ENCODE results near the gene CACNB1.

DNA sequence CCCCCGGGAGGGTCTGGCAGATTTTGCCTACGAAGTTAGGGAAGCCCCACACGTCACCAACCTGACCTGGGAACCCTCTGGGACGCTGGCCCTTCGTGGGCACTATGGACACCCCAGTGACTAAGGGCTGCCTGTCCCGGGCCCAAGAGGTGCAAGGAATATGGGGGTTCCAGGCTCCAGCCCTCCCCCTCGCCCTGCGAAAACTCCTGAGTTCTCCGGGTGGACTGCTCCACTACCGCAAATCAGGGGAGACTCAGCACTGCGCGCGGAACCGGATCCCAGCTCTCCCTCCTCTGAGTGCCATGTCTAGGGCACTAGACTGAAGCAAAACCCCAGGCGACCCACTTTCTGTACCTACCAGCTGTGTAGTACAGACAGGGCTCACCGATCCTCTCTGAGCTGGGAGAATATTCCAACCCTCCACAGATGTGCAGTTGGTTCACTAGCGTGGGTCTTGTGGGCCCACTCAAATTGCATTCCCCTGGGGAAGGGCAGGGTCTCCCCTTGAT lies 31.6 kb downstream of the CACNB1 start, which contains the start of gene ARL5C:
- TF ChIP-seq, protein P1, sequence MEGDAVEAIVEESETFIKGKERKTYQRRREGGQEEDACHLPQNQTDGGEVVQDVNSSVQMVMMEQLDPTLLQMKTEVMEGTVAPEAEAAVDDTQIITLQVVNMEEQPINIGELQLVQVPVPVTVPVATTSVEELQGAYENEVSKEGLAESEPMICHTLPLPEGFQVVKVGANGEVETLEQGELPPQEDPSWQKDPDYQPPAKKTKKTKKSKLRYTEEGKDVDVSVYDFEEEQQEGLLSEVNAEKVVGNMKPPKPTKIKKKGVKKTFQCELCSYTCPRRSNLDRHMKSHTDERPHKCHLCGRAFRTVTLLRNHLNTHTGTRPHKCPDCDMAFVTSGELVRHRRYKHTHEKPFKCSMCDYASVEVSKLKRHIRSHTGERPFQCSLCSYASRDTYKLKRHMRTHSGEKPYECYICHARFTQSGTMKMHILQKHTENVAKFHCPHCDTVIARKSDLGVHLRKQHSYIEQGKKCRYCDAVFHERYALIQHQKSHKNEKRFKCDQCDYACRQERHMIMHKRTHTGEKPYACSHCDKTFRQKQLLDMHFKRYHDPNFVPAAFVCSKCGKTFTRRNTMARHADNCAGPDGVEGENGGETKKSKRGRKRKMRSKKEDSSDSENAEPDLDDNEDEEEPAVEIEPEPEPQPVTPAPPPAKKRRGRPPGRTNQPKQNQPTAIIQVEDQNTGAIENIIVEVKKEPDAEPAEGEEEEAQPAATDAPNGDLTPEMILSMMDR (conservative IDR thresholded peaks at IDR 0.05; ENCODE audit: low read depth, low read length): no peak
- TF ChIP-seq EZH2phosphoT487 (IDR thresholded peaks at IDR 0.05; ENCODE audit: borderline replicate concordance, low read length) (no peak), EZH2 (IDR thresholded peaks at IDR 0.05; ENCODE audit: low read length, unreplicated experiment) (no peak)

All from PC-3 (cell line).